GM21447 (cell line): ENCODE measurements around the gene RSAD1.

ENCODE experiments used
- ATAC-seq: cut with Tn5 transposase; IDR thresholded peaks from one replicate; pipeline ENCODE4 v1.9.1; 2021; ENCODE audit not compliant: unreplicated experiment

RSAD1 gene

DNA sequence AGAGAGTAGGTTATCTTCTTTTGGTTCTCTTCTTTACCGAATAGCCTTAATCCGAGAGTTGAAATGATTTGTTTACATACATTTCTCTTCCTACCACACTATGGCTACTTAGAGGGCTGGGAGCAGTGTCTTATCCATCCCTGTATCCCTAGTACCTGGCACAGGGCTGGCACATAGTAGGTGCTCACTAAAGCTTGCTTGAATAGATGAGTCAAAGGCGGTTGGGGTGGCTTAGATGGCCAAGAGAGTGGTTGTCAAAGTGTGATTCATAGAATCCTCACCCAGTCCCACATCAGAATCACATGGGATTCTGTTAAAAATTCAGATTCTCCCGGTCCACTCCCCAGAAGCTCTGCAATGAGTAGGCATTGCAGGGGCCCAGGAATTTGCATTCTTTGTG is 21.0 kb upstream of the RSAD1 start:
- ATAC-seq: no peak

- ATAC-seq: no peak
These were observed 20.4 kb upstream of the RSAD1 start for GRCh38 chr17:50458270-50458669.

GRCh38 chr17:50458701-50459676 is 19.7 kb upstream of the RSAD1 start:
- no peak for ATAC-seq

GRCh38 chr17:50459756-50460155 is 18.9 kb upstream of the RSAD1 start:
- no peak for ATAC-seq

GRCh38 chr17:50460831-50461526 is 17.7 kb upstream of the RSAD1 start:
- no peak for ATAC-seq

DNA sequence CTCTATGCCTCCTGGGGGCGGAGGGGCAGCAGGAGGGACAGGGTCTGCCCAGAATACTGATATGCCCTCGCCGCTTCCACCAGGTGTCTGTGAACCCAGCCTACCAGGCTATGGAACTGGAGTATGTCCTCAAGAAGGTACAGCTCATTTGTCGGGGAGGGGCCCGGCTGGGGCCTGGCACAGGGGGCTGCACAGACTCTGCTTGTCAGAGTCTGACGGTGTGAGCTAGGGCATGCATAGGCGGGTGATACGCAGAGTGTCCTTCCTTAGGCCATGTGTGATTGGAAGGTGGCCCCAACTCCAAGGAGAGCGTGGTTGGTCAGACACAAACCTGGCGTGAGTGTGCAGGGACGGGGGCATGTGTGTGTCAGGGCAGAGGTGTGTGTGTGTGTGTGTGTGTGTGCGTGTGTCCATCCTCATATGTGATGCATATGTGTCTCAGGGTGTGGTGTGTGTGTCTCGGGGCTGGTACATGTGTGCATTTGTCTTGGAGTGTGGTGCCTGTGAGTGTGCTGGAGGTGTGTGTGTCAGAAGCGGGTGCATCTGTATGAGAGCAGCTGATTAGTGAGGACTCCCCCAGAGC is 17.0 kb upstream of the RSAD1 start:
- no peak for ATAC-seq

DNA sequence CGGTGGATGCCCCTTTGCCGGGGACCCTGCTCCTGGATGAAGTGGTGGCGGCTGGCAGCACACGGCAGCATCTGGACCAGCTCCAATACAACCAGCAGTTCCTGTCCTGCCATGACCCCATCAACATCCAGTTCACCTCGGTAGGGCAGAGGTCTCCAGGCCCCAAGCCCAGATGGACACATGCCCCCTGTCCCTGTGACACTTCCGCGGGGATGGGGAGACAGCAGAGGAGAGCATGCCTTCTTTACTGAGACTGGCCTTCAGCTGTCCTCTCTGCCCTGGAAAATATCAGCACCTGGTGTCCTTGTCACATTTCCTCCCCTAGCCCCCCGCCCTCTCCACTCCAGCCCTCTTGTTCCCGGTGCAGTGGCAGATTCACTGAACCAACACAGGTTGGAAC is 16.2 kb upstream of the RSAD1 start:
- no peak for ATAC-seq

DNA sequence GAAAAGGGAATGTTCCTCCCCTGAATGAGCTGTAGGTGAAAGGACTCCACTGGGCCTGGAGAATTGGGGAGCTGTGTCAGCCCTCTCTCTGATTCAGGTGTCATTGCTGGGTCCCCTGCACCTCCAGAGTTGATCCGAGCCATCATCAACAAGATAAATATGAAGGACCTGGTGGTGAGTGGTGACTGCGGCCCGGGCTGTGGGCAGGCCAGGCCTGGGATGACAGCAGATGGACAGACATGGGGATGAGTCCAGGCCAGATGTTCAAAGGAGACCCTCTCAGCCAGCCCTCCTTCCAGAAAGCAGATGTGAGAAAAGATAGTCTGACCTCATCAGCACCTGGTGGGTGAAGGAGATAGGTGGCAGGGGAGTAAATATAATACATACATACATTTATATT is 14.5 kb upstream of the RSAD1 start:
- no peak for ATAC-seq

DNA sequence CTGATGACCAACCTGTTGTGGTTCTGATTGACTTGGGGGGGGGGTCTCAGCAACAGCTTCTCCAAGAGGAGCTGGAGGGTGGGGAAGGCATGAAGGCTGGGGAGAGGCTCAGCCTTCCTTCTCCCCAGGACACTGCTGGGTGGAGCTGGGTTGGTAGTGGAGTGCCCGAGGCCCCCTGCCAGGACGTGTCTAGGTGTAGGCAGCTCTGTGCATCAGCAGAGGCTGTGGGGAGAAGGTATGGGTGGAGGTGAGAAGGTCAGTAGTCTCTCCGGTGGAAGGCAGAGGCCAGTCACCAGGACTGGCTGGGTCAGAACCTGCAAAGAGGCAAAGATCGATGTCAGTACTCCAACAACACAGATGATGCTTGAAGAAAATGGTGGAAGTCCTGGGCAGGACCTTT is 13.9 kb upstream of the RSAD1 start:
- ATAC-seq: no peak

- ATAC-seq: no peak
These were observed 13.5 kb upstream of the RSAD1 start for GRCh38 chr17:50465171-50465570.

- ATAC-seq: no peak
These were observed 13.0 kb upstream of the RSAD1 start for GRCh38 chr17:50465635-50466034.

DNA sequence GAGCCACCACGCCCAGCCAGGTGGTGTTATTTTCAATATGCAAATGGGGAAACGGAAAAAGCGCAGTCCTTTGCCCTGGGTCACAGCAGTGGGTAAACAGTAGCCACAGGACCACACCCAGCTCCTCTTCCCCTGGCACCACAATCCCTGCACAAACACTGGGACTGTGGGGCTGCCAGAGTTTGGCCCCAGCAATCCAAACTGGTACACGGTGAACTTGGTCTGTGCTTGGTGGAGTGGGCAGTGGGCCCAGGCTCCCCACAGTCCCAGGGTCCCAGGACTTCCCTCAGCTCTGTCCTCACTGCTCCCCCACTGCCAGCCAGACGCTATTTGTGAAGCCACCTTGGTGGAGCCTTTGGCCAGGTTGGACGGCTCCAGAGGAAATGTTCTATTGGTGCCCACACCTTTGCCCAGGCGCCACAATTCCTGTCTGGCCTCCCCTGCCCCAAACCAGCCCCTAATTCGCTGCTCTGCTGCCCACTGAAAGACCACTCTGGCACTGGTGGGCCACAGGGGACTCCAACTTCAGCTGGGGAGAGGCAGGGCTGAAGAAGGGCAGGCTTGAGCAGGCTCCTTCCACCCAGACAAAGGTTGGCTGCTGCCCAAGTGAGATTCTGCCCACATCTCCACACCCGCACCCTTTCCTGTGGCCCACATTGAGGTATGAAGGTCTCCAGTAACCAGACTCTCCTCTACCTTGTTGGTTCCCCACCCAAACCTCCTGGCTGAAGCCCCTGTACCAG is 12.1 kb upstream of the RSAD1 start:
- no peak for ATAC-seq

DNA sequence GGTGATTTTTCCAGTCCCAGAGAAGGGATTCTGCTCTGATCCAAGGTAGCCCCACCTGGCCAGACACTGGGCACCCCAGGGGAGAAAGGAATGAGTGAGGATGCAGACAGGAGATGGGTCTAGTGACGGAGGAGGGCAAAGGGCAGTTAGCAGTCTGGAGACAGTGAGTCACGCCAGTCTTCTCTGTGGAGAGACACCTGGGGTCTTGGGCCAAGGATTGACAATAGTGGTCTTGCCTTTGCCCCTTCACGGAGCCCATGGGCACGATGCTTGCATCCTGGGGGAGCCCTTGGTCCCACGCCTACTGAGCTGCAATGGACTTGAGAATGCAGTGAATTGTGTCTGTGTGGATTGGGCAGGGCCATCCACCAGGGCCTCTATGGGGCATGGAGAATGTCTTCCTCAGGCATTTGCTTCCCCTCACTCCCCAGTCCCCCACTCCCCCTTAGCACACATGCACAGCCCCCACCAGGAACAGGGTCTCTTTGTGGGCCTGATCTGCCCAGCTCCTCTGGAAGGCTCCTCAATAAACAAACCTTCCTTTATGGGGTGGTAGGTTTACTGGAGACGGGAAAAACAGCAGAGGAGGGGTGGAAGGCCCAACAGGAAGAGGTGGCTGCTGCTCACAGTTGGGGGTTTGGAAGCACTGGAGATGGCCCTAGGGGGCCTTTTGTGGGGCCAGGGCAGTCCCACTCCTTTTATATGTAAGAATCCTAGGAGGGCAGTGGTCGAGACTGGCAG is 11.4 kb upstream of the RSAD1 start:
- ATAC-seq: no peak

GRCh38 chr17:50467855-50468303 is 10.8 kb upstream of the RSAD1 start:
- ATAC-seq: no peak

DNA sequence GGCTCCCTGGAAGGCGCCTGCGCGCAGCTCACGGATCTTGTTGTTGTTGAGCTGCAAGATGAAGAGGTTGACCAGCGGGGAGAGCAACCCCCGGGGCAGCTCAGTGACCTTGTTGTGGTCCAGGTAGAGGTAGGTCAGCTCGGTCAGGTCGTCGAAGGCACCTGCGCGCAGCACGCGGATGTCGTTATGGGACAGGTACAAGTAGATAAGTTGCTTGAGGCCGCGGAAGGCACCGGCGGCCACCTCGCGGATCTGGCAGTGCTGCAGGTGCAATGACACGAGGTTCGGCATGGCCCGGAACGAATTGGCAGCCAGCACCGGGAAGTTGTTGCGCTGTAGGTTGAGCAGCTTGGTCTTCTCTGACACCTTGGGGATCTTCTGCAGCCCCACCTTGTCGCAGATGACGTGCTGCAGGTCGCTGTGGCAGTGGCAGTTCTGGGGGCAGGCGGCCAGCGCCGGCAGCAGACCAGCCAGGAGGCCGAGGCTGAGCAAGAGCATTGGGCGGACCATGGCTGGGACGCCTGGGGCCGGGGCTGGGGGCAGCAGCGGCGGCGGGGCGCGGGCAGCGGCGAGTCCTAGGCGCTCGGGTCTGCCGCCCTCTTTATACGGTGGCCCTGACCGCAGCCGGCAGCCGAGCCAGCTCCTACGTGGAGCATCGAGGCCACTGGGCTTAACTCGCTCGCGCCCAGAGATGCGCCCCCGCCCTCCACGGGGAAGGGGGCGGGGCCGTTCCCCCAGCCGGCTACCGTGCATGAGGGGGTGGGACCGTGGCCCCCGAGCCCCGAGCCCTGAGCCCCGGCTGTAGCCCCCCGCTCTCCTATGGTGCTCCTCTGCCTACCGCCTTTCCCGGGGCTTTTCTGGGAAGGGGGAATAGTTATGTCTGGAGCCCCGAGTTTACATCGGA is 10.1 kb upstream of the RSAD1 start, which contains the start of gene CHAD:
Gene CHAD (minus strand): TSS at position 577 of the 904 bp plus-strand sequence. CDS start 67 bp downstream, at position 510.
- no peak for ATAC-seq

GRCh38 chr17:50469208-50469605 is 9.5 kb upstream of the RSAD1 start:
- no peak for ATAC-seq

DNA sequence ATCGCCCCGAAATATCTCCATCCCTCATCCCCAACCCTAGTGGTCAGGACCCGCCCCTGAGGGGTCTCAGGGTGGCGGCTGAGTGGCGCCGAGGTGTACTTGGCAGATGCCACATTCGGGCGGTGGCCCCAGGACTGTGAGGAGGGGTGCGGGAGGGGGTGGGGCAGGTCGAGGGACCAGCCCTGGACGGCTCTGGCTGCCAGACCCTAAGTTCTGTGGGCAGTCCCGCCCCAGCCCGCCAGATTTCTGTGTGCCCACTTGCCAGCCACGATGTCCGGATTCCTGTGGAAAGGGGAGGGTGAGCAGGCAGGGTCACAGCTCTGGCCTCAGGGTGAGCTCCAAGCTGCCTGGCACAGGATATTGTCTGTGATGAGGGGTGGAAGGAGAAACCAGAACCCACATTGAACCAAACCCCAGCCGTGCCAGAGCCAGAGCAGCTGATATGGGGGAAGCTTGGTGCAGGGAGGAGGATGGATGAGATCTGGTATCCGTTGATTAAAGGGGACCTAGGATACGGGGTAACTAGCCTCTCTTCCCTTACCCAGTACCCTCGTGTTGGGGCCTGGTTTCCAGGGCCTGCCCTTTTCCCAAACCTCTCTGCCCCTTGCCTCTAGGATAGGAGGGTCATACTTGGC is 8.9 kb upstream of the RSAD1 start:
- ATAC-seq: no peak

- no peak for ATAC-seq
These were observed 8.2 kb upstream of the RSAD1 start for GRCh38 chr17:50470426-50470825.
